Measurements from ENCODE around the gene MED4.
"Not testable (repeated sequence)": the region's sequence is repeated elsewhere in the genome, so short reads cannot be mapped to it uniquely, and the experiment has no call there.

Gene MED4

GRCh38 chr13:48097793-48098192 lies 2.9 kb upstream of the MED4 start:
- intact Hi-C loops (cut with DNase I): loop anchor here (10.0 kb wide), 1 partner anchor 137 kb away; the partner anchor contains the start of gene ITM2B
- no peak for DNase-seq

- no peak for DNase-seq
Measured at GRCh38 chr13:48096670-48097069, 1.8 kb upstream of the MED4 start.

GRCh38 chr13:48094404-48094780 lies 512 bp downstream of the MED4 start:
- DNase-seq: no peak
- intact Hi-C loops (cut with DNase I): loop anchor here (2.0 to 10.0 kb wide), 2 partner anchors 56 to 140 kb away; partner anchors contain the start of gene ITM2B

More at GRCh38 chr13:48096670-48097069, 1.8 kb upstream of the MED4 start:
- intact Hi-C loops (cut with DNase I): loop anchor here (10.0 kb wide), 1 partner anchor 138 kb away; the partner anchor contains the start of gene ITM2B

- intact Hi-C loops (cut with DNase I): loop anchor here (10.0 kb wide), 1 partner anchor 141 kb away; the partner anchor contains the start of gene ITM2B
Measured at GRCh38 chr13:48093588-48093987, 1.3 kb downstream of the MED4 start.

GRCh38 chr13:48086272-48086671 lies 8.6 kb downstream of the MED4 start:
- intact Hi-C loops (cut with DNase I): no loop called here
- DNase-seq: no peak

More at GRCh38 chr13:48093588-48093987, 1.3 kb downstream of the MED4 start:
- no peak for DNase-seq

GRCh38 chr13:48081739-48082138 lies 13.2 kb downstream of the MED4 start:
- DNase-seq: no peak
- intact Hi-C loops (cut with DNase I): no loop called here

- no peak for DNase-seq
- intact Hi-C loops (cut with DNase I): no loop called here
Measured at GRCh38 chr13:48078251-48078656, 16.6 kb downstream of the MED4 start.

- no peak for DNase-seq
- intact Hi-C loops (cut with DNase I): no loop called here
Measured at GRCh38 chr13:48074006-48074405, 20.9 kb downstream of the MED4 start.

GRCh38 chr13:48072787-48073186 lies 22.1 kb downstream of the MED4 start:
- no peak for DNase-seq
- intact Hi-C loops (cut with DNase I): no loop called here

GRCh38 chr13:48072304-48072703 lies 22.6 kb downstream of the MED4 start:
- intact Hi-C loops (cut with DNase I): no loop called here
- DNase-seq: no peak

- no peak for DNase-seq
- intact Hi-C loops (cut with DNase I): no loop called here
Measured at GRCh38 chr13:48070942-48071341, 24.0 kb downstream of the MED4 start.

GRCh38 chr13:48069573-48069972 lies 25.3 kb downstream of the MED4 start:
- intact Hi-C loops (cut with DNase I): no loop called here
- no peak for DNase-seq

- intact Hi-C loops (cut with DNase I): no loop called here
- no peak for DNase-seq
Measured at GRCh38 chr13:48068952-48069351, 26.0 kb downstream of the MED4 start.

- DNase-seq: no peak
- intact Hi-C loops (cut with DNase I): no loop called here
Measured at GRCh38 chr13:48068036-48068435, 26.9 kb downstream of the MED4 start.

- intact Hi-C loops (cut with DNase I): no loop called here
- DNase-seq: no peak
Measured at GRCh38 chr13:48066310-48066989, 28.5 kb downstream of the MED4 start.

GRCh38 chr13:48059951-48060350 lies 35.0 kb downstream of the MED4 start:
- intact Hi-C loops (cut with DNase I); DNase-seq: not testable (repeated sequence)

- DNase-seq; intact Hi-C loops (cut with DNase I): not testable (repeated sequence)
Measured at GRCh38 chr13:48058536-48058935, 36.4 kb downstream of the MED4 start.

- intact Hi-C loops (cut with DNase I): no loop called here
- DNase-seq: no peak
Measured at GRCh38 chr13:48055712-48056111, 39.2 kb downstream of the MED4 start.

- DNase-seq: no peak
- intact Hi-C loops (cut with DNase I): no loop called here
Measured at GRCh38 chr13:48054601-48055000, 40.3 kb downstream of the MED4 start.

- intact Hi-C loops (cut with DNase I): no loop called here
- DNase-seq: no peak
Measured at GRCh38 chr13:48050550-48050949, 44.4 kb downstream of the MED4 start.

GRCh38 chr13:48043789-48044503 lies 51.0 kb downstream of the MED4 start:
- intact Hi-C loops (cut with DNase I): no loop called here
- DNase-seq: no peak

- intact Hi-C loops (cut with DNase I): no loop called here
- no peak for DNase-seq
Measured at GRCh38 chr13:48042894-48043293, 52.0 kb downstream of the MED4 start.
